SK-N-SH treated with all-trans-retinoic acid at 6 μM for 48 hours (cell line): Measurements from ENCODE around the gene SCN1B.

Source experiments
- ATAC-seq: fragments of 200-7000 bp; cut with Tn5 transposase; 3 replicates; pipeline ENCODE4 v1.9.1; 2020; ENCODE audit warnings: mild to moderate bottlenecking, moderate library complexity
- ARNTL ChIP-seq: fragments of 450-650 bp; formaldehyde crosslinking; IDR thresholded peaks from 2 replicates; pipeline ENCODE4 v1.5.0; 2020; ENCODE audit warnings: low read depth, mild to moderate bottlenecking, moderate library complexity, borderline replicate concordance
- CSDC2 ChIP-seq: fragments of 250-450 bp; sonication (Bioruptor Pico); IDR thresholded peaks from 2 replicates; pipeline ENCODE4 v1.5.0; 2020; ENCODE audit warnings: mild to moderate bottlenecking, moderate library complexity
- ESRRG ChIP-seq: fragments of 250-450 bp; sonication (Bioruptor Pico); IDR thresholded peaks from 2 replicates; pipeline ENCODE4 v1.6.1; 2021; ENCODE audit warnings: mild to moderate bottlenecking
- OSR1 ChIP-seq: fragments of 250-450 bp; sonication (Bioruptor Pico); IDR thresholded peaks from 2 replicates; pipeline ENCODE4 v1.8.0; 2022; ENCODE audit warnings: moderate library complexity, mild to moderate bottlenecking, inconsistent platforms
- PPARA ChIP-seq: fragments of 250-450 bp; sonication (Bioruptor Pico); IDR thresholded peaks from 2 replicates; pipeline ENCODE4 v1.5.0; 2020; ENCODE audit warnings: mild to moderate bottlenecking, borderline replicate concordance
- SNAI2 ChIP-seq: fragments of 250-450 bp; sonication (Bioruptor Pico); IDR thresholded peaks from 2 replicates; pipeline ENCODE4 v1.5.0; 2020; ENCODE audit warnings: mild to moderate bottlenecking, moderate library complexity
- TOX ChIP-seq: fragments of 250-450 bp; sonication (Bioruptor Pico); IDR thresholded peaks from 2 replicates; pipeline ENCODE4 v1.8.0; 2021; ENCODE audit warnings: mild to moderate bottlenecking, moderate library complexity, borderline replicate concordance
- ZC3H10 ChIP-seq: fragments of 250-450 bp; sonication (Bioruptor Pico); IDR thresholded peaks from 2 replicates; pipeline ENCODE4 v1.5.1; 2021; ENCODE audit warnings: mild to moderate bottlenecking, moderate library complexity
- ZNF565 ChIP-seq: fragments of 450-650 bp; formaldehyde crosslinking; conservative IDR thresholded peaks from 2 replicates; pipeline ENCODE4 v1.5.0; 2020; ENCODE audit warnings: low read depth, mild to moderate bottlenecking, moderate library complexity
- ZNF8 ChIP-seq: fragments of 450-650 bp; formaldehyde crosslinking; IDR thresholded peaks from 2 replicates; pipeline ENCODE4 v1.5.0; 2020; ENCODE audit warnings: mild to moderate bottlenecking, moderate library complexity
- TF ChIP-seq, protein P1 (sequence below): fragments of 250-450 bp; sonication (Bioruptor Pico); IDR thresholded peaks from 2 replicates; pipeline ENCODE4 v1.8.0; 2020; ENCODE audit warnings: mild to moderate bottlenecking, moderate library complexity, borderline replicate concordance
- TF ChIP-seq, protein P2 (sequence below): fragments of 250-450 bp; sonication (Bioruptor Pico); IDR thresholded peaks from 2 replicates; pipeline ENCODE4 v1.5.0; 2020; ENCODE audit warnings: mild to moderate bottlenecking, moderate library complexity
- TF ChIP-seq, protein P3 (sequence below): fragments of 250-450 bp; sonication (Bioruptor Pico); IDR thresholded peaks from 2 replicates; pipeline ENCODE4 v1.5.1; 2021; ENCODE audit warnings: mild to moderate bottlenecking, moderate library complexity

Gene SCN1B

DNA sequence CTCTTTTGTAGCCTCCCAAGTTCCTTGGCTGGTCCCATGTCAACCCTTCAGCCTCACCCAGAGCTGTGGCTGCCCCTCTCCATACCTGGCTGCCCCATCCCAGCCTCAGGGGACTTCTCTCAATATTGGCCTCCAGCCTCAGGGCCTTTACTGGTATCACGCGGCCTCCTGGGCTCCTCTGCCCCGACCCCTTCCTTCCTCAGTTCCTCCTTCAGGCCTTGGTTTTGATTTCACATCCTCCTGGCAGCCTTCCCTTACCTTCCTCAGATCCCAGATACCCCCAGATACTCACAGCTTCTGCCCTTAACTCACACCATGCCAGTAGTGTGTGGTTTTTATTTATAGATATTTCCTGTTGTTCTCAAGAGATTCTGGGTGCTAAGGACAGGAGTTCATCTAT is 12.8 kb upstream of the SCN1B start (continued):
- TF ChIP-seq, protein P1, sequence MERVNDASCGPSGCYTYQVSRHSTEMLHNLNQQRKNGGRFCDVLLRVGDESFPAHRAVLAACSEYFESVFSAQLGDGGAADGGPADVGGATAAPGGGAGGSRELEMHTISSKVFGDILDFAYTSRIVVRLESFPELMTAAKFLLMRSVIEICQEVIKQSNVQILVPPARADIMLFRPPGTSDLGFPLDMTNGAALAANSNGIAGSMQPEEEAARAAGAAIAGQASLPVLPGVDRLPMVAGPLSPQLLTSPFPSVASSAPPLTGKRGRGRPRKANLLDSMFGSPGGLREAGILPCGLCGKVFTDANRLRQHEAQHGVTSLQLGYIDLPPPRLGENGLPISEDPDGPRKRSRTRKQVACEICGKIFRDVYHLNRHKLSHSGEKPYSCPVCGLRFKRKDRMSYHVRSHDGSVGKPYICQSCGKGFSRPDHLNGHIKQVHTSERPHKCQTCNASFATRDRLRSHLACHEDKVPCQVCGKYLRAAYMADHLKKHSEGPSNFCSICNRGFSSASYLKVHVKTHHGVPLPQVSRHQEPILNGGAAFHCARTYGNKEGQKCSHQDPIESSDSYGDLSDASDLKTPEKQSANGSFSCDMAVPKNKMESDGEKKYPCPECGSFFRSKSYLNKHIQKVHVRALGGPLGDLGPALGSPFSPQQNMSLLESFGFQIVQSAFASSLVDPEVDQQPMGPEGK, result no peak
- TF ChIP-seq, protein P2, sequence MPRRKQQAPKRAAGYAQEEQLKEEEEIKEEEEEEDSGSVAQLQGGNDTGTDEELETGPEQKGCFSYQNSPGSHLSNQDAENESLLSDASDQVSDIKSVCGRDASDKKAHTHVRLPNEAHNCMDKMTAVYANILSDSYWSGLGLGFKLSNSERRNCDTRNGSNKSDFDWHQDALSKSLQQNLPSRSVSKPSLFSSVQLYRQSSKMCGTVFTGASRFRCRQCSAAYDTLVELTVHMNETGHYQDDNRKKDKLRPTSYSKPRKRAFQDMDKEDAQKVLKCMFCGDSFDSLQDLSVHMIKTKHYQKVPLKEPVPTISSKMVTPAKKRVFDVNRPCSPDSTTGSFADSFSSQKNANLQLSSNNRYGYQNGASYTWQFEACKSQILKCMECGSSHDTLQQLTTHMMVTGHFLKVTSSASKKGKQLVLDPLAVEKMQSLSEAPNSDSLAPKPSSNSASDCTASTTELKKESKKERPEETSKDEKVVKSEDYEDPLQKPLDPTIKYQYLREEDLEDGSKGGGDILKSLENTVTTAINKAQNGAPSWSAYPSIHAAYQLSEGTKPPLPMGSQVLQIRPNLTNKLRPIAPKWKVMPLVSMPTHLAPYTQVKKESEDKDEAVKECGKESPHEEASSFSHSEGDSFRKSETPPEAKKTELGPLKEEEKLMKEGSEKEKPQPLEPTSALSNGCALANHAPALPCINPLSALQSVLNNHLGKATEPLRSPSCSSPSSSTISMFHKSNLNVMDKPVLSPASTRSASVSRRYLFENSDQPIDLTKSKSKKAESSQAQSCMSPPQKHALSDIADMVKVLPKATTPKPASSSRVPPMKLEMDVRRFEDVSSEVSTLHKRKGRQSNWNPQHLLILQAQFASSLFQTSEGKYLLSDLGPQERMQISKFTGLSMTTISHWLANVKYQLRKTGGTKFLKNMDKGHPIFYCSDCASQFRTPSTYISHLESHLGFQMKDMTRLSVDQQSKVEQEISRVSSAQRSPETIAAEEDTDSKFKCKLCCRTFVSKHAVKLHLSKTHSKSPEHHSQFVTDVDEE (CRISPR knock-in tag), result no peak
- TF ChIP-seq PPARA, result no peak
- TF ChIP-seq ZNF565 (CRISPR knock-in tag), result no peak
- TF ChIP-seq, protein P3, sequence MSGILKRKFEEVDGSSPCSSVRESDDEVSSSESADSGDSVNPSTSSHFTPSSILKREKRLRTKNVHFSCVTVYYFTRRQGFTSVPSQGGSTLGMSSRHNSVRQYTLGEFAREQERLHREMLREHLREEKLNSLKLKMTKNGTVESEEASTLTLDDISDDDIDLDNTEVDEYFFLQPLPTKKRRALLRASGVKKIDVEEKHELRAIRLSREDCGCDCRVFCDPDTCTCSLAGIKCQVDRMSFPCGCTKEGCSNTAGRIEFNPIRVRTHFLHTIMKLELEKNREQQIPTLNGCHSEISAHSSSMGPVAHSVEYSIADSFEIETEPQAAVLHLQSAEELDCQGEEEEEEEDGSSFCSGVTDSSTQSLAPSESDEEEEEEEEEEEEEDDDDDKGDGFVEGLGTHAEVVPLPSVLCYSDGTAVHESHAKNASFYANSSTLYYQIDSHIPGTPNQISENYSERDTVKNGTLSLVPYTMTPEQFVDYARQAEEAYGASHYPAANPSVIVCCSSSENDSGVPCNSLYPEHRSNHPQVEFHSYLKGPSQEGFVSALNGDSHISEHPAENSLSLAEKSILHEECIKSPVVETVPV (CRISPR knock-in tag), result no peak
- TF ChIP-seq ZNF8 (CRISPR knock-in tag), result no peak
- no peak for TF ChIP-seq ARNTL (CRISPR knock-in tag)
- no peak for TF ChIP-seq ESRRG (CRISPR knock-in tag)

DNA sequence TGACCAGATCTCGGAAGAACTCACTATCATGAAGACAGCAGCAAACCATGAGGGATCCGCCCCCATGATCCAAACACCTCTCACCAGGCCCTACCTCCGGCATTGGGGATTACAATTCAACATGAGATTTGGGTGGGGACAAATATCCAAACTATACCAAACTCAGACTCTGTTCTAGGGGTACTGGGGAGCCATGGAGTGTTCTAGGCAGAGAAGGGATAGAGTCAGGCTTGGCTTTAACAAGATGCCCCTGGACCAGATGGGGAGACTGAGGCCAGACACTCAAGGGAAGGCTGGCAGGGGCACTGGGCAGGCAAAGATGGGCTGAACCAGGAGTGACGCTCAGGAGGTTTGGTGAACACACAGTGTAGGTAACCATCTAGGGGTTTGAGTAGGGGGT is 11.9 kb upstream of the SCN1B start:
- TF ChIP-seq SNAI2 (CRISPR knock-in tag), result no peak
- no peak for TF ChIP-seq PPARA
- no peak for TF ChIP-seq ZNF8 (CRISPR knock-in tag)
- TF ChIP-seq, protein P1, result no peak
- TF ChIP-seq, protein P2 (CRISPR knock-in tag), result no peak
- TF ChIP-seq, protein P3 (CRISPR knock-in tag), result no peak
- no peak for TF ChIP-seq OSR1 (CRISPR knock-in tag)
- ATAC-seq, result no peak

DNA sequence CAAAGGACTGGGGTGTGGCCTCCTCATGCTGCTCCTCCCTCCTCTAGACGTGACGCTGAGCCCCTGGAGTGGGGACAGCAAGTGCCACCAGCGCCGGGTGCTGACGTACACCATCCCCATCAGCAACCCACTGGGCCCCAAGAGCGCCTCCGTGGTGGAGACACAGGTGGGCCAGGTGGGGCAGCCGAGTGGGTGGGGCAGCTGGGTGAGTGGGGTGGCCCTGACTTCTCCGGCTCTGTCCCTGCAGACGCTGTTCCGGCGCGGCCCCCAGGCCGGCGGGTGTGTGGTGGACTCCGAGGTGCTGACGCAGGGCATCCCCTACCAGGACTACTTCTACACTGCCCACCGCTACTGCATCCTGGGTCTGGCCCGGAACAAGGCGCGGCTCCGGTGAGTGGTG is 11.1 kb upstream of the SCN1B start:
- no peak for ATAC-seq
- TF ChIP-seq ZNF8 (CRISPR knock-in tag) (no peak), ZC3H10 (CRISPR knock-in tag) (no peak), CSDC2 (CRISPR knock-in tag) (no peak), TOX (no peak), ESRRG (CRISPR knock-in tag) (no peak), OSR1 (CRISPR knock-in tag) (no peak)
- TF ChIP-seq, protein P2 (CRISPR knock-in tag), result no peak
- TF ChIP-seq, protein P1, result no peak
- TF ChIP-seq, all 23 proteins: peak for 0
